Left hindlimb (tissue), 1 donor: Measurements from ENCODE around the gene MAK.
"Not testable (repeated sequence)": the region's sequence is repeated elsewhere in the genome, so short reads cannot be mapped to it uniquely, and the experiment has no call there.

Experiments
- DNase-seq: peaks from one replicate; pipeline ENCODE4 v3.0.0-alpha.2; 2018

MAK gene

DNA sequence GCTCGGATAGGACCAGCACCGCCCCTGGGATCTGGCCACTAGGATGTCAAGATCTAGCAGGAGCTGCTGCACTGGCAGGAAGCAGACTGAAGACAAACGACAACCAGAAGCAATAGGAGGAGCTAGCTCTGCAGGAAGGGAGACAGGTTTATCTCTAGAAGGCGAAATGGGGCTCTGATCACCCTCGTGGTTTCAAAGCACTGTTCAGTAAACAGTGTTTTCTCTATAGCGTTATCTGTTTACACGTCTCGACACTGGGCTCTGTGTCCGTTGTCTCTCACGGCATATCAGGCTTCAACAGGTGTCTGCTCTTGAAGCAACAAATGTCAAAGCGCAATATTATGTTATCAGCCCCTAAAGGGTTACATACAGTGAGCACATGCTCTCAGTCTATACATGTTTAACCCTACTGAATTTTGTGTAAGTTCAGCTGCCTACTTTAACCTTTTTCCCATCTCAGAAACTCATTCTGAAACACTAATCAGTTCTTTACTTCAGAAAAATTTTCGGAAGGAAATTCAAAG is 66.9 kb downstream of the MAK start:
- DNase-seq: no peak

GRCh38 chr6:10769419-10769818 is 68.9 kb downstream of the MAK start:
- DNase-seq: no peak

DNA sequence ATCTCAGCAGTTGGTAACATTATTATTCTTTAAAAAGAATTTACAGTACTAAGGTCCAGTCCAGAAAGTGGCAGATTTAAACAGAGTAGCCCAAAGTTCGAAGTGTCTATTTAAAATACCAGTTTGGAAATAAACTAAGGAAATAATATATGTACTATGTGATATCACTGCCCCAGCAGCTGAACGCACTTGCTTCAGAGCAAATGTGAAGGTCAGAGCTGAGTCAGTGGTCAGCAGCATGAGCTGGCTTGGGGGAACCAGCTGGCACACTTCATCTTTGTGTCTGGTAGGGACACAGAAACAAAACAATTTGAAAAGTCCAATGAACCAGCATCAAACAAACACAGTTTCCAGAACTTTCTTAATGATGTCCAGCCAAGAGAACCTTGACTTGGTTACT is 75.3 kb downstream of the MAK start:
- DNase-seq: no peak

GRCh38 chr6:10759884-10760329 is 78.4 kb downstream of the MAK start:
- DNase-seq: no peak

DNA sequence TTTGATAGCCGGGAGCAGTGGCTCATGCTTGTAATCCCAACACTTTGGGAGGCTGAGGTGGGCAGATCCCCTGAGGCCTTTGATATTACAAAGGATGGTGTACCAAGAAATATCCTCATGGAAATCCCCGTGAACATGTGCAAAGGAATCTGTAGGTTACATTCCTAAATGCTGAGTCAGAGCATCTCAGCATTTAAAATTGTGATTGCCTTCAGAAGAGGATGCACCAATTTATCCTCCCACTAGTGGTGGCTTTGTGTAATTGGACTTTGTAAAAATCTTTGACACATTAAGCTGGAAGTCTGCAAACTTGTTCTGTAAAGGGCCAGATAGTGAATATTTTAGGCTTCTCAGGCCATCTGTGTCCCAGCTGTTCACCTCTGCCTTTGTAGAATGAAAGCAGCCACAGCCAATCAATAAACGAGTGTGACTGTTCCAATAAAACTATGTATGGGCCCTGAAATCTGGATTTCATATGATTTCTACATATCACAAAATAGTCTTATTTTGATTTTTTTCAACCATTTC is 79.0 kb downstream of the MAK start:
- DNase-seq: no peak

- DNase-seq: no peak
Measured at GRCh38 chr6:10756085-10756484, 82.3 kb downstream of the MAK start.

GRCh38 chr6:10751757-10752156 is 86.6 kb downstream of the MAK start:
- DNase-seq: not testable (repeated sequence)

DNA sequence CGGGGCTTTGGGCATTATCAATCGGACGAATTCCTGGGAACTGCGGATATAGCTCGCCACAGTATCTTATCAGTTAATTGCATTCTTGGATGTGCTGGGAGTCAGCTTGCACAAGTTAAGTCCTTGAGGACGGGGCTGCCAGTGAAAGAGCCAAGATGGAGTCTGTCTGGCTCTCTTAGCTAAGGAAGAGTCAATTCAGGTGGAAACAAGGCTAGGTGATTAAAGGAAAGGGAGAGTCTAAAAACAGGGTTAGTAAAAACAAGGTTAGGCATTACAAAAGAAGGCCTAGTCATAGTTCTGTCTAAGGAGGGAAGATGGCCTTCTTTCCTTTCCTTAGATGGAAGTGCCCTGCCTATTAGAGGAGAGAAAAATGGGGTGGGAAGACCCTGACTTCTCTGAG is 87.8 kb downstream of the MAK start:
- not testable (repeated sequence) for DNase-seq

DNA sequence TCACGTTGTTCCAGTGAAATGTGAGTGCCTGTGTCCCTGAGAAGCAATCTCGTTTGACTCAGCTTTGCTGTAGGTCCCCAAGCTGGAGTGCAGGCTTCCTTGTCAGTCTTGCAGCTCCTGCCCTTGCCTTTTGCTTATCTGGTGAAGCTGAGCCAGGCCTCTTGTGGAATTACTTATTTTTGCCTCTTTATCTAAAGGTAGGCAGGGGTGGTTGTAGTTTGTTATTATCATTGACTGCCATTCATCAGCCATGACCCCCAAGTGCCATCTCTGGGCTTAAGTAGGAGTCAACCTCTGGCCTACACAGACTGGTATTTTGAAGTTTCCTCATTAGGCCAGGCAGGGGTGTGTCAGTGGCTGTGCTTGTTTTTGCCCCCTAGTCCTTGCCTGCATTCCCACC is 88.6 kb downstream of the MAK start:
- DNase-seq: no peak

GRCh38 chr6:10747251-10747972 is 90.9 kb downstream of the MAK start, which contains the start of gene TMEM14B:
Gene TMEM14B (plus strand): TSS chr6:10747805. CDS start chr6:10749246, 1,441 bp downstream.
- DNase-seq: peak; percentile 99

DNA sequence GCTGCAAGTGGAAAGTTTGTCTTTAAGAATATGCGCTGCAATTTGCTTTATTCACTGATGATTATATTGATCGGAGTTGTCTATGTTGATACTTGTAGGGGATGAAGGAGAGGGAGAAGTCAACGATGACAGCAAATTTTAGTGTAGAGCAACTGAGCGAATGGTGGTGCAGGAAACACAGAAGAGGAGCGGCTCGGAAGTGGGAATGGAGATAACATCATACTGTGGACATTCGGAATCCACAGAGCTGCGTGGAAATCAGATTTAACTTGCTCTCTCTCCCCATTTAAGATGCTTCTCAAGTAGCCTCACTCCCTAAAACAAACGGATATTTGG is 91.5 kb downstream of the MAK start:
- no peak for DNase-seq

GRCh38 chr6:10745116-10745515 is 93.2 kb downstream of the MAK start:
- no peak for DNase-seq

DNA sequence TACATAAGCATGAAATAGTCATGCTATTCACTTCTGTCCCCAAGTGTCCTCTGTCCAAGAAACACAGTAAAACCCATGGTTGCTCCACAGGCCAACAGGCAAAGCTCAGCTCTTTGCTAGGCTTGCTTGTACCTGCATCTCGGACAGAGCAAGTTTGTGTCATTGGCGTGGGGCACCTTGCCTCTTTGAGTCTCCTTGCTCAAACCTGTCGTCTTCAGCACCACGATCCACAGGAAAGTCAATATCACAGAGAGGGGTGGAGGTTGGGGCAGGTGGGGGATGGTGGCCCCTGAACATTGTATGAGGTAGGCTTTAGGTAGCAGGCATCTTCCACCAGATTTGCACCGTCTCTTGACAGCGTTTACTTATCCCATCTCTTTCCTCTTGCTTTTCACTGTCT is 94.8 kb downstream of the MAK start:
- DNase-seq: no peak

- no peak for DNase-seq
Measured at GRCh38 chr6:10742251-10742650, 96.1 kb downstream of the MAK start.

GRCh38 chr6:10741643-10742042 is 96.7 kb downstream of the MAK start:
- DNase-seq: not testable (repeated sequence)

- no peak for DNase-seq
Measured at GRCh38 chr6:10740061-10740460, 98.3 kb downstream of the MAK start.

GRCh38 chr6:10736731-10737130 is 101.6 kb downstream of the MAK start:
- DNase-seq: no peak

GRCh38 chr6:10733863-10734262 is 104.5 kb downstream of the MAK start:
- no peak for DNase-seq

GRCh38 chr6:10733151-10733715 is 105.1 kb downstream of the MAK start:
- no peak for DNase-seq

DNA sequence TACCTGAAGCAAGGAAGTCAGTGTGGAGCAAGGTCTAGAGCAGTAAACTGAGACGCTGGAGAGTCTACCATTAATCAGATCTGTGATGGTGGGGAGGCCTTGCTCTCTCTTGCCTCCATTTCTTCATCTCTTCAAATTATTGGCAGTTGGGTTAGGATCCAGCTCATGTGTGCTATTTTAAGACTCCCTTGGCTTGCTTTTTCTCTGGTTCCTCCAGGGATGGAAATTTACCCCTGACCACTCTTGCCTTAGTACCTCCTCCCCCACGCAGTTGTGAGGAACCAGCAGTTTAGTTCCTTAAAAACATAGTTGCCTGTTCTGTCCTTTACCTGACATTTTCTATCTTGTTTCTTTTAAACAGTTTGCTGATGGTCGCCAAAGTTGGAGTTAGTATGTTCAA is 108.1 kb downstream of the MAK start:
- no peak for DNase-seq

DNA sequence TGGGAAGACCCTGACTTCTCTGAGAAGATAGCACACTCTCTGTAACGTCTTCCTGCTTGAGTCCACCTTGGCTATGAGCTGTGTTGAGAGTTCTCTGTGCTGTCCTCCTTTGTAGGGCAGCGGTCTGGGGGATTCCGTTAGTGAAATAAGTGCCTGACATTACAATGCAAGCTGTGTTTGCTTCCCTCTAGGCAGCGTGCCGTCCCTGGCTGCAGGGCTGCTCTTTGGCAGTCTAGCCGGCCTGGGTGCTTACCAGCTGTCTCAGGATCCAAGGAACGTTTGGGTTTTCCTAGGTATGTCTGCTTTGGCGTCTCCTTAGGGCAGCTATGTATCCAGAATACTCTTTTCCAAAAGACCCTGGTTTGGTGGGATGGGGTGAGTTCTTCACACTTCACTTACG is 112.6 kb downstream of the MAK start:
- no peak for DNase-seq

DNA sequence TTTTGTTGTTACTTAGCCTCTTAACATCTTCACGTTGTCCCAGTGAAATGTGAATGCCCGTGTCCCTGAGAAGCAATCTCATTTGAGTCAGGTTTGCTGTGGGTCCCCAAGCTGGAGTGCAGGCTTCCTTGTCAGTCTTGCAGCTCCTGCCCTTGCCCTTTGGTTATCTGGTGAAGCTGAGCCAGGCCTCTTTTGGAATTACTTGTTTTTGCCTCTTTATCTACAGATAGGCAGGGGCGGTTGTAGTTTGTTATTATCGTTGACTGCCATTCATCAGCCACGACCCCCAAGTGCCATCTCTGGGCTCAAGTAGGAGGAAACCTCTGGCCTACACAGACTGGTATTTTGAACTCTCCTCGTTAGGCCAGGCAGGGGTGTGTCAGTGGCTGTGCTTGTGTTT is 113.3 kb downstream of the MAK start:
- no peak for DNase-seq

DNA sequence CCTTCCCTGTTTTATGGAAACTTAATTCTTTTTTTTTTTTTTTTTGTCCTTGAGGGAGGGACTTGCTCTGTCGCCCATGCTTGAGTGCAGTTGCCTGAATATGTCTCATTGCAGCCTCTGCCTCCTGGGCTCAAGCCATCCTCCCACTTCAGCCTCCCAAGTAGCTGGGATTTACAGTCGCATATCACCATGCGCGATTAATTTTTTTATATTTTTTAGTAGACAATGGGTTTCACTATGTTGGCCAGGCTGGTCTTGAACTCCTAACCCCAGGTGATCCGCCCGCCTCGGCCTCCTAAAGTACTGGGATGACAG is 114.8 kb downstream of the MAK start:
- peak; percentile 45 for DNase-seq

GRCh38 chr6:10722820-10723566 is 115.3 kb downstream of the MAK start, which contains the start of gene TMEM14C:
Gene TMEM14C (plus strand): TSS chr6:10723070. CDS start chr6:10724614, 1,544 bp downstream.
- DNase-seq: peak; percentile 99
